HCT116 (cell line): ENCODE results near the gene TOP2B.

Experiments
- ATF3 ChIP-seq: IDR thresholded peaks from 2 replicates; pipeline ENCODE4 v1.6.1; 2012
- CTCF ChIP-seq, 3 experiments: fragments of 200-600 bp in 1 of 3; sonication (generic) in 1 of 3; IDR thresholded peaks in 2 of 3; conservative IDR thresholded peaks in 1 of 3; 2 replicates each; pipeline ENCODE4 v1.5.1; 2012 to 2017; ENCODE audit warnings: low read depth in 2 of 3, low read length in 2 of 3, antibody characterized with exemption in 1 of 3, borderline replicate concordance in 1 of 3, control low read depth in 1 of 3, mild to moderate bottlenecking in 1 of 3, mixed read lengths in 1 of 3, mixed run types in 1 of 3, moderate library complexity in 1 of 3; ENCODE audit not compliant: insufficient read depth in 1 of 3
- EZH2phosphoT487 ChIP-seq: fragments of 200-600 bp; IDR thresholded peaks from 2 replicates; pipeline ENCODE4 v1.6.1; 2018; ENCODE audit warnings: antibody characterized with exemption, borderline replicate concordance
- JUND ChIP-seq: IDR thresholded peaks from 2 replicates; pipeline ENCODE4 v1.6.1; 2012
- POLR2AphosphoS5 ChIP-seq: IDR thresholded peaks from 2 replicates; pipeline ENCODE4 v1.6.1; 2011; ENCODE audit warnings: mild to moderate bottlenecking, low read depth, low read length, moderate library complexity
- SP1 ChIP-seq: IDR thresholded peaks from 2 replicates; pipeline ENCODE4 v1.6.1; 2012; ENCODE audit warnings: low read depth
- ZFX ChIP-seq: fragments of 450-650 bp; IDR thresholded peaks from 2 replicates; pipeline ENCODE4 v1.6.1; 2017
- TF ChIP-seq, protein P1 (sequence below): IDR thresholded peaks from 2 replicates; pipeline ENCODE4 v1.6.1; 2012

DNA sequence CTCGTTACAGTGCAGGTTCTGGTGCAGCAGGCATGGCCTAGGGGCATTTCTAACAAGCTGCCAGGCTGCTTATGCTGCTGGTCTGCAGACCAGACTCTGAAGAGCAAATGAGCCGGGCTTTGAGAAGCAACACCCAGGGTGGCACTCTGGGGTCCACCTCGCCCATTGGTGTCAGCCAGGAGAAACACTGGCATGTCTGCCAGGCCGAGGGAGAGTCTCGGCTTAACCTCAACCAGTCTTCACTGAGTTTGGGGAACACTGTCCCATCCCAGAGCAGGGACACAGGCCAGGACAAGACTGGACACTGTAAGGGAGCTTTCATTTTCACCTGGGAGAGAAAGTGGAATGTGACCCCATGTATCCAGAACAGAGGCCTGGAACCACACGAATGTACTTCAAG lies 93.4 kb downstream of the TOP2B start:
- TF ChIP-seq CTCF (IDR thresholded peaks at IDR 0.05 in 2 of 3, conservative IDR thresholded peaks at IDR 0.05 in 1 of 3; ENCODE audit: borderline replicate concordance in 1 of 3, insufficient read depth in 1 of 3, low read depth in 2 of 3, low read length in 2 of 3) = no peak
- TF ChIP-seq JUND = no peak
- TF ChIP-seq ATF3 = no peak
- no peak for TF ChIP-seq POLR2AphosphoS5
- TF ChIP-seq ZFX = no peak
- TF ChIP-seq SP1 = no peak
- TF ChIP-seq, protein P1, sequence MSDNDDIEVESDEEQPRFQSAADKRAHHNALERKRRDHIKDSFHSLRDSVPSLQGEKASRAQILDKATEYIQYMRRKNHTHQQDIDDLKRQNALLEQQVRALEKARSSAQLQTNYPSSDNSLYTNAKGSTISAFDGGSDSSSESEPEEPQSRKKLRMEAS = no peak
- TF ChIP-seq EZH2phosphoT487 = no peak
